Measurements from ENCODE around the gene SLC4A7.

Gene SLC4A7

GRCh38 chr3:27323087-27323570 lies 161.1 kb downstream of the SLC4A7 start:
- no peak for DNase-seq (ENCODE audit: low spot score)

Data from LoVo (cell line).